GM21447 (cell line): Measurements from ENCODE around the gene SLC6A18.

Experiments used
- ATAC-seq: cut with Tn5 transposase; IDR thresholded peaks from one replicate; pipeline ENCODE4 v1.9.1; 2021; ENCODE audit not compliant: unreplicated experiment

The SLC6A18 gene

DNA sequence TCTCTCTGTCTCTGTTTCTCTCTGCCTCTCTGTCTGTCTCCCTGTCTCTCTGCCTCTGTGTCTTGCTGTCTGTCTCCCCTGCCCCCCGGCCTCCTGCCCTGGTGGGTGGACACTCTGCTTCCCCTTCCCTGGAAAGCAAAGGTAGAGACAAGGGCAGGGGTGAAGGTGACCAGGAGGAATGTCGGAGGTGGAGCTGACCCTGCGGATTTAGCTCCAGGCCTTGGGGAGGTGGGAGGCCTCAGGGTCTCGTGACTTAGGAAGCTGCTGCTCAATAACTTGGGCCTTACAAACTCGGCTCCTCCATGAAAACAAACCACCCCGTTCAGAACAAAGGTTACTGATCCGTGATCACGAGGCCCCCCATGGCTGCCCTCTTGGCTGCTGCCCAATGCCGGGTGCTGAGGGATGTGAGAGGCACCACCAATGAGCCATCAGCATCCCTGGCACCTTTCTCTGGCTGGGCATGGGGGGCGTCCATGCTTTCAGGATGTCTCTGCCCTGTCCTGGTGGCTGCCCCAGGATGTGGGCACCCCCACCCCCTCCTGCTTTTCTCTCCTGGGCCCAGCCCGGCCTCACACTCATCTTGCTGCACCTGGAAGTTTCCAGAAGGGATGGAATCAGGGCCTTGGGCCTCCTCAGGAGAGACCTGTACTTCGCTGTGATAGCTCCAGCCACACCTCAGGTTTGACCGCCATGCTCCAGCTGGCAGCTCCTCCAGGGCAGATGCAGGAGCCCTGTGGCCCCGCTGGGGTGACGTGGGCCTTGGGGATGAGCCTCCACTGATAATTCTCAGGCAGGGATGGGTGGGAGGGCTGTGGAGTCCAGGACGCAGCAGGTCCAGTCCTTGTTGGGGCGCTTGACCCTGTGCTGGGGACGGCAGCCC lies 38.6 kb upstream of the SLC6A18 start:
- ATAC-seq: no peak

GRCh38 chr5:1187234-1187949 lies 37.8 kb upstream of the SLC6A18 start:
- no peak for ATAC-seq

DNA sequence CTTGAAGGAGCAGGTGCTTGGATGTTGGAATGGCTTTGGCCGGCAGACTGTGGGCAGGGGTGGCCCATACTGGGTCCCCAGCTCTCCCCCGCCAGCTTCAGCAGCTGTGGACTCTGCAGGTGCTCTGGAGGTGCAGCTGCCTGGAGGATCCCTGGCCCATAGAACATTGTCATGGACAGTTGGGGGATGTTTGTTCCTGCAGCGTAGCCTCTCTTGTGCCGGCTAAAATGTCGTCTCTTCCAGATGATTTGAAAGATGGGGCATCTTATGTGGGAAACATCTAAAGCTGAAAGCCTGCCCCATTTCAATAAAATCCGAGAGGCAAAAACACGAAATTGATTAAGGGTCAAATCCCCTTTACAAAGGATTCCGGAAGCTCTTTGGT lies 37.2 kb upstream of the SLC6A18 start:
- no peak for ATAC-seq

GRCh38 chr5:1188464-1188863 lies 36.7 kb upstream of the SLC6A18 start:
- ATAC-seq: no peak

DNA sequence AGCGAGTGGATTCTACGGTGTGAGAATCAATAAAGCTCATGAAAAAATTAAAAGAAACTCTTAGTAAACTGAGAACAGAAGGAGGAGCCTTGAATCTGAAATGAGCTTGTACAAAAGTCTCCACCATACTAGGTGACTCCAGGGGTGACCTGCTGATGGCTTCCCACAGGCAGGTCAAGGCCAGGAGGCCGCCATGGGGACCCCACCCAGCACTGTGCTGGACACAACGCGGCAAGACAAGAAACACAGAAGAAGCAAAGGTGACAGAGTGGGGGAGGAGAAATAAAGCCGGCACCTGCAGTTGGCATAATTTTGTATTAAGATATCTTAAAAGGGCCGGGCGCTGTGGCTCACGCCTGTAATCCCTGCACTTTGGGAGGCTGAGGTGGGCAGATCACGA lies 35.9 kb upstream of the SLC6A18 start:
- no peak for ATAC-seq

DNA sequence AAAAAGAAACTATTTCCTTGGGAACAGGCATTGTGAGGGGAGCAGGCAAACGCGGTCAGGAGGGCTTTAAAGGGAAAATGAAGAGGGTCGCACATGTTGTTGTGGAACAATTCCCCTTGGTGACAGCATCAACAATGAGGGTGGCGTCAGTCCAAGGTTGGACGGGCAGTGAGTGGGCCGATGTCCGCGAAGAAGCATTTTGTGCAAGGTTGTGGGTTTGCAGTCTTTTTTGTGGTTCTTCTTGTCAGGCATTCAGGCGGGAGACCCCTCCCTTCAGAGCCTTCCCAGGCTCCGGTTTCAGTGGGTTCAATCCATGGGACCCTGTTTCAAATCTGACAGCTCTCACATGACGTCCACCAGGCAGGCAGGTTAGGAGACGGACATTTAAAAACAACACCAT lies 34.9 kb upstream of the SLC6A18 start:
- ATAC-seq: no peak

GRCh38 chr5:1190837-1191239 lies 34.3 kb upstream of the SLC6A18 start:
- ATAC-seq: no peak

DNA sequence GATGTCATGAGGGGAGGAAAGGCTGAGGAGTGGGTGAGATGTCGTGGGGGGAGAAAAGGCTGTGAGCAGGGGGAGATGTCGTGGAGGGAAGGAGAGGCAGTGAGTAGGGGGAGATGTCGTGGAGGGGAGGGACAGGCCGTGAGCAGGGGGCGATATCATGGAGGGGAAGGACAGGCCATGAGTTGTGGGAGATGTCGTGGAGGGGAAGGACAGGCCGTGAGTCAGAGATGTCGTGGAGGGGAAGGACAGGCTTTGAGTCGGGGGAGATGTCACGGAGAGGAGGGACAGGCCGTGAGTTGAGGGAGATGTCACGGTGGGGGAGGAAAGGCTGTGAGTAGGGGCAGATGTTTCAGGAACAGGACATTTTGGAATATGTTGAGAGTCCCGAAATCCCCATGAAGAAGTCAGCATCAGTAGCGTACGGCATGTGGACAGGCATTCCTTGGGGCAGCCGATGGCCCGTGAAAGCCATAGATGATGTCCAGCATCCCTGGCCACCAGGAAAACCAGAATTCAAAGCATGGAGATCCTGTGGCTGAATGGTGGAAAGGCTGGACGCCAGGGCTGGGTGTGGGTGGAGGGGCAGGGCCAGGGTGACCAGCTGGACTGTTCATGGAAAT lies 32.1 kb upstream of the SLC6A18 start:
- ATAC-seq: no peak

DNA sequence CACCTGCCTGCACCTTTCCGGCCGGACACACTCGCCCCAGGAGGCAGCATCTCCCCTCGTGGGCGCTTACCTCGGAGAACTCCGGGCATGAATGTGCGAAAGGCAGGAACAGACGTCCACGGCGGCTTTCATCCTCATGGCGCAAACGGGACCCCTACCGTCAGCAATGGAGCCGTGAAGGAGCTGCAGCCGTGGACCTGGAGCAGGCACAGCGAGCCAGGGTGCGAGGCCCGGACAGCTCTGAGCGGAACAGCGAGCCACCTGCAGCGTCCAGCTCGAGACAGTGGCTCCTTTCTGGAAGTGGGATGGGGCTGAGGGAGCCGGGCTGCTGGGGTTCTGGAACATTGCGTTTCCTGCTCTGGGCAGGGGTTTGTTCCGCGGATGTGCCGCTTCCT lies 31.6 kb upstream of the SLC6A18 start:
- ATAC-seq: no peak

DNA sequence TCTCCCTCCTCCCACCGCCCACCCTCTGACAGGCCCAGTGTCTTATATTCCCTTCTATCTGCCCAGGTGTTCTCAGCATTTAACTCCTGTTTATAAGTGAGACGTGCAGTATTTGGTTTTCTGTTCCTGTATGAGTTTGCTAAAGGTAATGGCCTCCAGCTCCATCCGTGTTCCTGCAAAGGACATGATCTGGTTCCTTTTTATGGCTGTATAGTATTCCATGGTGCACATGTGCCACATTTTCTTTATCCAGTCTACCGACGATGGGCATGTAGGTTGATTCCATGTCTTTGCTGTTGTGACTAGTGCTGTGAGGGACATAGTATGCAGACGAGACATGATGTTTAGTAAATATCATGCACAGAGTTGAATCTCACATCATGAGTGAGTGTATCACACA lies 30.8 kb upstream of the SLC6A18 start:
- ATAC-seq: no peak

DNA sequence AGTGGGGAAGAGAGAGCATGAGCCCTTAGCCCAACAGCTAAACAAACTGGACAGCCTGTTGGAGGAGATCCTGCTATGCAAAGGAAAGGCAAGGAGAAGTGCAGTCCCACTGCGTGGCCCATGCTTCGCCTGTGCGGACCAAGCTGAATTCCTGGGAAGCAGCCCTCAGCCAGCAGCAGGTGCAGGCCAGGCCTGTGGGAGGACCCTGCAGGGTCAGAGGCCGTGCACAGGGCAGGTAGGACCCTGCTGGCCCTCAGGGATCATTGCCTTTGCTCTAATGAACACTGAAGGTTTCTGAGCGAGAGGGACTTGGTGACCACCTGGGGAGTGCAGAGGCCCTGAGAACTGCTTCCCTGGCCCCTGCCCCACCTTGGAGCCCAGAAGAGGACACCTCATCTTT lies 29.7 kb upstream of the SLC6A18 start:
- no peak for ATAC-seq

DNA sequence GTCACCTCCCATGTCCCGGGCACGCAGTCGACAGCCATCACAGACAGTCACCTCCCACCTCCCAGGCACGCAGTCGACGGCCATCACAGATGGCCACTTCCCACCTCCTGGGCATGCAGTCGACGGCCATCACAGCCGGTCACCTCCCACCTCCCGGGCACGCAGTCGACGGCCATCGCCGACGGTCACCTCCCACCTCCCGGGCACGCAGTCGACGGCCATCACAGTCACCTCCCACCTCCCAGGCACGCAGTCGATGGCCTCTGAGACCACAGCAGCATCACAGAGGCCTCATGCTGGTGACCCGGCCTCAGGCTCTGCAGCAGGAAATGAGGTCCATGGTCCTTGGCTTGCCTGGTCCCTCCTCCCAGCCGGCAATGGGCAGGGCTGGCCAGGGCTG lies 29.3 kb upstream of the SLC6A18 start:
- ATAC-seq: no peak

- no peak for ATAC-seq
These were observed 28.6 kb upstream of the SLC6A18 start for GRCh38 chr5:1196562-1196961.

DNA sequence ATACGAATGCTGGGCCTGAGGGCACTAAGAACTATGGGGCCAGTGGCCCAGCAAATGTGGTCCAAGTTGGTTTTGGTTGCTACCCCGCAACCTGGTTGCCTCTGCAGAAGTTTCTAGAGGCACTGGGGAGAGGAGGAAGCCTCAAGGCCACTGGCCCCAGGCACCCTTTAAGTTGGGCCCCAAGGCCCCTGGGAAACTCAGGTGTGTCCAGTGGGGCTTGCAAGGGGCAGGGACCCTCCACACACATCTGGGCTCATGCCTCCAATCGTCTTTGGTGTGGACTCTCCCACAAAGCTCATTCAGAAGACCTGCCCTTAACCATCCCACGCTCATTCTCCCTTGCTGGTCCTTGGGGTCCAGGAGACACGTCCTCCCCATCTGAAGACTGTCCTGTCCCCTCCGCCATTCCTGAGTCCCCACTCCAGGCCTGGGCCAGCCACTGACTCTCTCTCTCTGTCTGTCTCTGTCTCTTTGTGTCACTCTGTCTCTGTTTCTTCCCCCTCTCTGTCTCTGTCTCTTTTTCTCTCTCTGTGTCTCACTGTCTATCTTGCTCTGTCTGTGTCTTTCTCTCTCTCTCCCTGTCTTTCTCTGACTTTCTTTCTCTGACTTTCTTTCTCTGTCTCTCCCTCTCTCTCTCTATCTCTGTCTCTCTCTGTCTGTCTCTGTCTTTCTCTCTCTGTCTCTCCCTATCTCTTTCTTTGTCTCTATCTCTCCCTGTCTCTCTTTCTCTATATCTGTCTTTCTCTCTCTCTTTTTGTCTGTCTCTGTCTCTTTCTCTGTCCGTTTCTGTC lies 27.1 kb upstream of the SLC6A18 start:
- ATAC-seq: no peak

- no peak for ATAC-seq
These were observed 25.9 kb upstream of the SLC6A18 start for GRCh38 chr5:1199340-1199648.

- ATAC-seq: no peak
These were observed 25.3 kb upstream of the SLC6A18 start for GRCh38 chr5:1199649-1200494.

DNA sequence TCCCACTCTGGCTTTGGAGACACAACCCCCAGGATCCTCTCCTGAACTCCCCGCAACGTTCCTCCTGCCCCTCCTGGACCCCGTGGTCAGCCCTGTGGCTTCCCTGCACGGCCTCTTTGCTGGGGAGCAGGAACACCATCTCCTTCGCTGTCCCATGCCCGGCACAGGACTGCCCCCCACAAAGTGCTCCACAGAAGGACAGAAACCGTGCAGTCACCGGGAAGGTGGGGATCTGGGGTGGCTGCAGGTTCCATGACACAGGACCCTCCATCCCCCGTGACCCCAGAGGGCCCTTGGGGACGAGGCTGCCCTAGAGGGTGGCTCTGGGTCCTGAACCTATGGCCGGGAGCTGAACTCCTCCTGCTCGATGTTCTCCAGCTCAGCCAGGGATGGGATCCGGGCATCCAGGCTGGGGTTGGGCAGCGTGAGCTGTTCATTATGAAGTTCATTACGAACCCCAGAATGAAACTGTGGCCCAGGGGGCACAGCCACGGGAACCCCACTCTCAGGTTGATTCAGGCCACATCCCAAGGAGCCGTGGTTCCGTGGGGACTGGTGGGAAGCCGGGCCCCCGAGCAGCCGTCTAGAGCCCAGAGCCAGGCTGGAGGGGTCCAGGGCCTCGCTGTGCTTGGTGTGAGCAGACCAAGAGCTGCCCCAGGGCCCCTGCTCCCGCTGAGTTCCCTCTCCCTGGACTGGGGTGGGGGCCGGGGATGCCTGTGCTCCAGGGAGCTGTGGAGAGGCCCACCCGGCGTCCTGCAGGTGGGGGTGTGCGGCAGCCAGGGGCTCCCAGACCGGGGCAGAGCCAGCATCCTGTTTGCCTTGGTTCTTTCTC lies 24.5 kb upstream of the SLC6A18 start:
- no peak for ATAC-seq

DNA sequence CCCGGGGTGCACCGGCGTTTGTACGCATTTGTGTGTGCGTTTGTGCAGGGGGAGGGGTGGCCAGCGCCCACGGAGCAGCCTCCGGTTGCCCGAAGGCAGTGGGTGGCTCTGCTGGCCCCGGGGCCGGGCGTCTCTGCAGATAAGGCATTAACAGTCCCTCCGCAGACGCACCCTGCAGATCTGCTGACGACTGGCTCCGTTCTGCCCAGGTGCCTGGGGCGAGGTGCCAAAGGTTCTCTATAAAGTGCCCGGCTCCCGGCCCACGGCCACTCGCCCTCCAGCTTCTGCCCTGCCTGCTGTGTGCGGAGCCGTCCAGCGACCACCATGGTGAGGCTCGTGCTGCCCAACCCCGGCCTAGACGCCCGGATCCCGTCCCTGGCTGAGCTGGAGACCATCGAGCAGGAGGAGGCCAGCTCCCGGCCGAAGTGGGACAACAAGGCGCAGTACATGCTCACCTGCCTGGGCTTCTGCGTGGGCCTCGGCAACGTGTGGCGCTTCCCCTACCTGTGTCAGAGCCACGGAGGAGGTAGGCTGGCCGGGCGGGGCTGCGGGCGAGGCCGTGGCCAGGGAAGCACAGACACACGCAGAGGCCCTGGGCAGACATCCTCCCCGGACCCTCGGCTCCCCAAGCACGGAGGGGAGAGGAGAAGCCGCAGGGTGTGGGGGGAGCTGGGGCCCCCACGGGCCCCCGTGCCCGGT lies 23.7 kb upstream of the SLC6A18 start, which contains the start of gene SLC6A19:
TSS of gene SLC6A19 (plus strand) at position 269 of the 699 bp plus-strand sequence. CDS start at position 325, 56 bp downstream.
- ATAC-seq: no peak
